Muscle of back (tissue), 11 donors: ENCODE measurements around the gene SDHB. TPM values are rescaled to one million over a fixed set of nuclear protein-coding genes. Genes with fewer than 3 reads are reported as not detected.
A peak's percentile ranks its signal among the peaks of the same experiment; 100 is the strongest.

Experiments used
- DNase-seq, 3 donors: peaks; one replicate each; pipeline versions ENCODE4 v3.0.0 to v3.0.0-alpha.2; 2013
- polyA plus RNA-seq, 10 donors: library from polyadenylated mRNA; unstranded; fragments of 120-200 nt; gene quantifications; one replicate each; pipeline ENCODE4 v1.2.1, GENCODE V29; 2013; ENCODE audit not compliant: insufficient read length in 10 of 10

The SDHB gene
- polyA plus RNA-seq, 10 donors: 84.0 to 146 (median 122) TPM

- no peak for DNase-seq
Observed at GRCh38 chr1:17047924-17048323, 5.9 kb downstream of the SDHB start.

GRCh38 chr1:17046334-17046657, 7.5 kb downstream of the SDHB start:
- no peak for DNase-seq

- DNase-seq: peak; percentile 44 to 67 (median 46)
Observed at GRCh38 chr1:17045634-17046333, 8.0 kb downstream of the SDHB start.

GRCh38 chr1:17045150-17045549, 8.7 kb downstream of the SDHB start:
- no peak for DNase-seq

- no peak for DNase-seq
Observed at GRCh38 chr1:17043676-17044075, 10.2 kb downstream of the SDHB start.

- DNase-seq: no peak
Observed at GRCh38 chr1:17040135-17040534, 13.7 kb downstream of the SDHB start.

- no peak for DNase-seq
Observed at GRCh38 chr1:17039522-17039921, 14.3 kb downstream of the SDHB start.

- no peak for DNase-seq
Observed at GRCh38 chr1:17033481-17033880, 20.4 kb downstream of the SDHB start.

GRCh38 chr1:17032741-17033140, 21.1 kb downstream of the SDHB start:
- DNase-seq: no peak

GRCh38 chr1:17031436-17031835, 22.4 kb downstream of the SDHB start:
- DNase-seq: no peak

- no peak for DNase-seq
Observed at GRCh38 chr1:17030206-17030605, 23.6 kb downstream of the SDHB start.

- DNase-seq: no peak
Observed at GRCh38 chr1:17028662-17029188, 25.1 kb downstream of the SDHB start.

GRCh38 chr1:17027900-17028299, 25.9 kb downstream of the SDHB start:
- no peak for DNase-seq

- no peak for DNase-seq
Observed at GRCh38 chr1:17027403-17027802, 26.4 kb downstream of the SDHB start.

GRCh38 chr1:17024721-17025120, 29.1 kb downstream of the SDHB start:
- DNase-seq: no peak

- no peak for DNase-seq
Observed at GRCh38 chr1:17023573-17023972, 30.3 kb downstream of the SDHB start.

- no peak for DNase-seq
Observed at GRCh38 chr1:17023102-17023501, 30.7 kb downstream of the SDHB start.

- DNase-seq: no peak
Observed at GRCh38 chr1:17021896-17022295, 31.9 kb downstream of the SDHB start.

- DNase-seq: no peak
Observed at GRCh38 chr1:17020502-17020901, 33.3 kb downstream of the SDHB start.

GRCh38 chr1:17018849-17019248, 35.0 kb downstream of the SDHB start:
- no peak for DNase-seq

GRCh38 chr1:17017435-17017834, 36.4 kb downstream of the SDHB start:
- no peak for DNase-seq

- DNase-seq: no peak
Observed at GRCh38 chr1:17016317-17016661, 37.5 kb downstream of the SDHB start.

GRCh38 chr1:17014671-17015567, 38.9 kb downstream of the SDHB start:
- DNase-seq: no peak
